Endothelial cell of umbilical vein (primary cell): ENCODE data around the gene SULT4A1. TPM values are rescaled to one million over a fixed set of nuclear protein-coding genes. Genes with fewer than 3 reads are reported as not detected.

ENCODE experiments used
- BruUV-seq: library from RNA; stranded (reverse); fragments of 400-500 nt; replicated peaks from 2 replicates; lab custom pipeline; 2021; lab: Mats Ljungman, UMichigan
- CTCF ChIA-PET: fragments of 300-600, 350-600 bp; sonication (Branson Sonifier 250); formaldehyde crosslinking; loops from one replicate; lab custom pipeline; 2021; ENCODE audit warnings: antibody characterized with exemption, inconsistent platforms; lab: Charles Lee
- POLR2A ChIA-PET: fragments of 300-600, 350-600 bp; sonication (Branson Sonifier 250); formaldehyde crosslinking; loops from one replicate; lab custom pipeline; 2021; ENCODE audit warnings: antibody characterized with exemption, inconsistent platforms; lab: Charles Lee
- DNase-seq: peaks from one replicate; pipeline ENCODE4 v3.0.0-alpha.2; 2011; ENCODE audit warnings: low read depth, low spot score
- FAIRE-seq: peaks from 2 replicates; lab custom pipeline; 2011; peaks lifted over from hg19 to GRCh38; lab: Jason Lieb, UNC
- H2AFZ ChIP-seq: 2 replicates; pipeline ENCODE4 v1.6.0; 2012; ENCODE audit warnings: low read depth, low read length, control low read depth, inconsistent platforms
- H3K27ac ChIP-seq: 2 replicates; pipeline ENCODE4 v1.5.1; 2011; ENCODE audit warnings: low read depth, mild to moderate bottlenecking, control low read depth, low read length, moderate library complexity; ENCODE audit not compliant: insufficient read depth
- H3K27me3 ChIP-seq, 2 experiments: 2 replicates each; pipeline versions ENCODE4 v1.6.0 to v1.6.1; 2011; ENCODE audit warnings: low read length in 2 of 2, mixed read lengths in 1 of 2; ENCODE audit not compliant: control insufficient read depth in 2 of 2, insufficient read depth in 2 of 2
- H3K36me3 ChIP-seq, 2 experiments: 2 replicates in 1 of 2; 3 replicates in 1 of 2; pipeline ENCODE4 v1.5.1; 2011; ENCODE audit warnings: low read length in 2 of 2, mild to moderate bottlenecking in 1 of 2, moderate library complexity in 1 of 2; ENCODE audit not compliant: control insufficient read depth in 2 of 2, insufficient read depth in 2 of 2; ENCODE audit errors: extremely low read depth in 1 of 2
- H3K4me1 ChIP-seq: 3 replicates; pipeline ENCODE4 v1.5.1; 2011; ENCODE audit warnings: mild to moderate bottlenecking, low read length; ENCODE audit not compliant: control insufficient read depth, insufficient read depth; ENCODE audit errors: extremely low read depth
- H3K4me2 ChIP-seq: 2 replicates; pipeline ENCODE4 v1.6.1; 2011; ENCODE audit warnings: low read length, control low read depth, mixed read lengths; ENCODE audit not compliant: insufficient read depth
- H3K4me3 ChIP-seq, 3 experiments: fragments of 200-600 bp in 1 of 3; sonication (generic), shearing (Covaris generic) in 1 of 3; replicated peaks in 1 of 3; 2 replicates each; pipeline ENCODE4 v1.5.1; 2011 to 2016; ENCODE audit warnings: control low read depth in 3 of 3, low read length in 3 of 3, mild to moderate bottlenecking in 2 of 3, inconsistent platforms in 1 of 3, low read depth in 1 of 3, moderate library complexity in 1 of 3; ENCODE audit not compliant: insufficient read depth in 1 of 3
- H3K79me2 ChIP-seq: 2 replicates; pipeline ENCODE4 v1.6.0; 2012; ENCODE audit warnings: low read length, inconsistent platforms; ENCODE audit not compliant: control insufficient read depth, insufficient read depth
- H3K9ac ChIP-seq: replicated peaks from 2 replicates; pipeline ENCODE3; 2011; ENCODE audit warnings: low read length, control low read depth; ENCODE audit not compliant: insufficient read depth; ENCODE audit errors: extremely low read depth
- H3K9me1 ChIP-seq: replicated peaks from 3 replicates; pipeline ENCODE4 v1.6.0; 2011; ENCODE audit warnings: mild to moderate bottlenecking, low read length; ENCODE audit not compliant: control insufficient read depth, insufficient read depth; ENCODE audit errors: extremely low read depth
- H3K9me3 ChIP-seq: replicated peaks from 2 replicates; pipeline ENCODE4 v1.5.1; 2012; ENCODE audit warnings: low read length, inconsistent platforms; ENCODE audit not compliant: control insufficient read depth, insufficient read depth
- H4K20me1 ChIP-seq: replicated peaks from 2 replicates; pipeline ENCODE3; 2011; ENCODE audit warnings: mild to moderate bottlenecking, low read length; ENCODE audit not compliant: control insufficient read depth, insufficient read depth; ENCODE audit errors: extremely low read depth
- EZH2 ChIP-seq: IDR thresholded peaks from 2 replicates; pipeline ENCODE4 v1.6.1; 2012; ENCODE audit warnings: borderline replicate concordance, low read depth, mild to moderate bottlenecking, moderate library complexity, low read length, inconsistent platforms; ENCODE audit not compliant: severe bottlenecking
- FOS ChIP-seq: IDR thresholded peaks from 2 replicates; pipeline ENCODE4 v1.6.1; 2011; ENCODE audit warnings: mild to moderate bottlenecking, low read length, moderate library complexity, borderline replicate concordance; ENCODE audit not compliant: insufficient read depth
- GATA2 ChIP-seq: IDR thresholded peaks from 2 replicates; pipeline ENCODE4 v1.7.0; 2011; ENCODE audit warnings: low read depth, mild to moderate bottlenecking, moderate library complexity, mixed read lengths, low read length; ENCODE audit not compliant: insufficient read length, insufficient read depth
- JUN ChIP-seq: IDR thresholded peaks from 2 replicates; pipeline ENCODE4 v1.6.1; 2011; ENCODE audit warnings: borderline replicate concordance, low read depth; ENCODE audit not compliant: insufficient read length, insufficient read depth
- MYC ChIP-seq: IDR thresholded peaks from one replicate; pipeline ENCODE4 v1.6.1; 2011; ENCODE audit warnings: mild to moderate bottlenecking, low read depth, low read length
- POLR2A ChIP-seq: IDR thresholded peaks from 2 replicates; pipeline ENCODE4 v1.6.1; 2012; ENCODE audit warnings: low read depth, mild to moderate bottlenecking, control low read depth, low read length
- POLR2AphosphoS5 ChIP-seq: IDR thresholded peaks from 2 replicates; pipeline ENCODE4 v1.6.1; 2012; ENCODE audit warnings: low read depth, mild to moderate bottlenecking, control low read depth, low read length, moderate library complexity; ENCODE audit not compliant: insufficient read depth
- dilution Hi-C: fragments of 300-500 bp; cut with MboI; formaldehyde crosslinking; loops from one replicate; pipeline ENCODE4 v1.15.0; 2019; ENCODE audit warnings: low sequenced_read_pairs; ENCODE audit not compliant: extremely low pct_ligation_motif_present
- intact Hi-C: fragments of 100-400 bp; cut with micrococcal nuclease; formaldehyde crosslinking; loops from one replicate; pipeline ENCODE4 v1.10.0; 2022
- polyA plus RNA-seq, 4 experiments: library from polyadenylated mRNA; depleted of rRNA in 3 of 4; stranded (reverse) in 3 of 4; unstranded in 1 of 4; fragments of >200 nt; gene quantifications; 2 replicates each; pipeline versions ENCODE4 v1.2.1 to v1.2.3, GENCODE V29; 2011 to 2012; ENCODE audit warnings: missing spikeins in 1 of 4
- total RNA-seq: library from RNA; stranded (reverse); gene quantifications from 2 replicates; pipeline ENCODE4 v1.2.3, GENCODE V29; 2021
- TF ChIP-seq, protein P1 (sequence below): IDR thresholded peaks from 2 replicates; pipeline ENCODE4 v1.6.1; 2011; ENCODE audit not compliant: insufficient read depth, insufficient read length
- TF ChIP-seq, protein P2 (sequence below), 2 donors: IDR thresholded peaks; 1 replicate in 1 of 2; 2 replicates in 1 of 2; pipeline ENCODE4 v1.5.1; 2011; ENCODE audit warnings: low read length in 2 of 2, mild to moderate bottlenecking in 2 of 2, moderate library complexity in 2 of 2, control low read depth in 1 of 2, inconsistent platforms in 1 of 2, low read depth in 1 of 2; ENCODE audit not compliant: insufficient read depth in 1 of 2; ENCODE audit errors: extremely low read depth in 1 of 2

SULT4A1 gene
- total and polyA plus RNA-seq, 2 donors (not counting 3 experiments of a cell fraction or from before 2014, with no cell fraction given), result 0.48 TPM; not detected in 1

DNA sequence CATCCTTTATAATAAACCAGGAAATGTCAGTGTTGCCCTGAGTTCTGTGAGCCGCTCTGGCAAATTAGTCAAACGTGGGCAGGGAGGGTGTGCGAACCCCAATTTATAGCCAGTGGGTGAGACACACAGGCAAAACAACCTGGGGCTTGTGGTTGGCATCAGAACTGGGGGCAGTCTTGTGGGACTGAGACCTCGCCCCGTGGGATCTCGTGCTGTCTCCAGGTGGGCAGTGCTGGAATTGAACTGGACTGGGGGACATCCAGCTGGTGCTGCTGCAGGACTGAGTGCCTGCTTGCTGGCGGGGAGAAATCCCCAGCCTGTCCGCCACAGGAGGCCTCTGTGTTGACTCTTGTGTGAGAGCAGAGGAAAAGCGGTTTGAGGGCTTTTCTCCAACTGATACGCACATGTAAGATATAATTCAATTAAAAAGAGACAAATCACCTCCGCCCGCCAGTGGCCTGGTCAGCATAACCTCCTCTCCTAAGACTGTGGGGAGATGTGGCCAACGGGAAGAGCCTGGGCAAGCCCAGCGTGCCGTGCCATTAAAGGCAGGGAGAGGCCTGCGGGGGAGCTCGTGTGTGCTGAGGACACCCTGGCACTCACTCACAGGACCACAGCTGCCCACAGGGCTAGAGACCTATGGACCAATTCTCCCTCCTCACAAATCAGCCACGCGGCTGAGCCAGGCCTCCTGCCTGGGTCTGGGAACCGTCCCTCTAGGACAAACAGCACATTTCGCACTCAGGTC lies 18.4 kb downstream of the SULT4A1 start:
- dilution Hi-C loops, result no loop called here

More for the DNA sequence above, 18.4 kb downstream of the SULT4A1 start:
- peaks cover 7% of the 10 kb centered on the region for H3K4me1 ChIP-seq
- no peak for DNase-seq
- no peak overlapping the region for H3K27ac ChIP-seq
- no peak overlapping the region for H2AFZ ChIP-seq
- H3K27me3 ChIP-seq, result no peaks in the 10 kb centered on the region
- BruUV-seq, result no TSS peak
- ChIA-PET POLR2A (no interaction called here), CTCF (no interaction called here)
- H3K36me3 ChIP-seq, result no peaks in the 10 kb centered on the region
- H3K9me1 ChIP-seq, result no peaks in the 10 kb centered on the region
- intact Hi-C loops, result no loop called here
- FAIRE-seq, result no peak
- no peaks in the 10 kb centered on the region for H3K79me2 ChIP-seq
- H4K20me1 ChIP-seq, result no peaks in the 10 kb centered on the region
- H3K4me2 ChIP-seq, result no peak overlapping the region
- no peaks in the 10 kb centered on the region for H3K9me3 ChIP-seq
- no peak overlapping the region for H3K4me3 ChIP-seq
- TF ChIP-seq MYC (no peak), POLR2A (no peak), FOS (no peak), POLR2AphosphoS5 (no peak), JUN (no peak), GATA2 (no peak), EZH2 (no peak)
- TF ChIP-seq, protein P1, sequence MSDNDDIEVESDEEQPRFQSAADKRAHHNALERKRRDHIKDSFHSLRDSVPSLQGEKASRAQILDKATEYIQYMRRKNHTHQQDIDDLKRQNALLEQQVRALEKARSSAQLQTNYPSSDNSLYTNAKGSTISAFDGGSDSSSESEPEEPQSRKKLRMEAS, result no peak
- TF ChIP-seq, protein P2, sequence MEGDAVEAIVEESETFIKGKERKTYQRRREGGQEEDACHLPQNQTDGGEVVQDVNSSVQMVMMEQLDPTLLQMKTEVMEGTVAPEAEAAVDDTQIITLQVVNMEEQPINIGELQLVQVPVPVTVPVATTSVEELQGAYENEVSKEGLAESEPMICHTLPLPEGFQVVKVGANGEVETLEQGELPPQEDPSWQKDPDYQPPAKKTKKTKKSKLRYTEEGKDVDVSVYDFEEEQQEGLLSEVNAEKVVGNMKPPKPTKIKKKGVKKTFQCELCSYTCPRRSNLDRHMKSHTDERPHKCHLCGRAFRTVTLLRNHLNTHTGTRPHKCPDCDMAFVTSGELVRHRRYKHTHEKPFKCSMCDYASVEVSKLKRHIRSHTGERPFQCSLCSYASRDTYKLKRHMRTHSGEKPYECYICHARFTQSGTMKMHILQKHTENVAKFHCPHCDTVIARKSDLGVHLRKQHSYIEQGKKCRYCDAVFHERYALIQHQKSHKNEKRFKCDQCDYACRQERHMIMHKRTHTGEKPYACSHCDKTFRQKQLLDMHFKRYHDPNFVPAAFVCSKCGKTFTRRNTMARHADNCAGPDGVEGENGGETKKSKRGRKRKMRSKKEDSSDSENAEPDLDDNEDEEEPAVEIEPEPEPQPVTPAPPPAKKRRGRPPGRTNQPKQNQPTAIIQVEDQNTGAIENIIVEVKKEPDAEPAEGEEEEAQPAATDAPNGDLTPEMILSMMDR (IDR thresholded peaks at IDR 0.05; ENCODE audit: extremely low read depth in 1 of 2, insufficient read depth in 1 of 2, low read depth in 1 of 2, low read length in 2 of 2), result no peak
- H3K9ac ChIP-seq, result no peak overlapping the region
